Astrocyte of the spinal cord (primary cell): ENCODE data around the gene B4GALT3.

Experiments
- DNase-seq: peaks from one replicate; pipeline ENCODE4 v3.0.0; 2011; ENCODE audit warnings: low read depth, low spot score
- H3K4me3 ChIP-seq: 2 replicates; pipeline ENCODE4 v1.5.1; 2011; ENCODE audit warnings: low read depth, mild to moderate bottlenecking, low read length, moderate library complexity
- CTCF ChIP-seq: IDR thresholded peaks from 2 replicates; pipeline ENCODE4 v1.5.1; 2012; ENCODE audit warnings: low read depth, mild to moderate bottlenecking, low read length, inconsistent platforms
- in situ Hi-C: cut with HindIII; loops from 2 replicates; pipeline ENCODE4 v1.10.0; 2017; ENCODE audit warnings: low sequenced_read_pairs

Gene B4GALT3

DNA sequence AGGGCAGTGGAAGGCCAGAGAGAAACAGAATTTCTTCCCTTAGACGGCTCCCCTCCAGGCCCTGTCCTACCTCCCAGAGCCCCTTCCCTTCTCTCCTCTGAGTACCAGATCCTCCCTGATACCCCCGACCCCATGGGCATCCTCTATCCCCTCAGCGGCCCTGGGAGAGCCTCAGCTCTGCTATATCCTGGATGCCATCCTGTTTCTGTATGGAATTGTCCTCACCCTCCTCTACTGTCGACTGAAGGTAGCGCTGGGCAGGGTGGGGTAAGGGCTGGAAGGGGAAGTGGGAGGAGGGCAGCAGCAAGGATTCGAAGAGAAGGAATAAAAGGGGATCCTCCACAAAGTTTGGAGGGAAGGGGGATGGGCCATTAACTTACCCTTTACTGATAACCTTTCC is 40.5 kb upstream of the B4GALT3 start:
- no peak for DNase-seq
- in situ Hi-C loops = loop anchor here (25.0 kb wide), 1 partner anchor 144 kb away; the partner anchor contains the start of gene CFAP126
- no peak for TF ChIP-seq CTCF
- no peak overlapping the region for H3K4me3 ChIP-seq

- DNase-seq = peak; percentile 60
- H3K4me3 ChIP-seq = no peak overlapping the region
- TF ChIP-seq CTCF = no peak
- in situ Hi-C loops = loop anchor here (25.0 kb wide), 1 partner anchor 145 kb away; the partner anchor contains the start of gene CFAP126
Measured at GRCh38 chr1:161216945-161217712, 39.8 kb upstream of the B4GALT3 start.

DNA sequence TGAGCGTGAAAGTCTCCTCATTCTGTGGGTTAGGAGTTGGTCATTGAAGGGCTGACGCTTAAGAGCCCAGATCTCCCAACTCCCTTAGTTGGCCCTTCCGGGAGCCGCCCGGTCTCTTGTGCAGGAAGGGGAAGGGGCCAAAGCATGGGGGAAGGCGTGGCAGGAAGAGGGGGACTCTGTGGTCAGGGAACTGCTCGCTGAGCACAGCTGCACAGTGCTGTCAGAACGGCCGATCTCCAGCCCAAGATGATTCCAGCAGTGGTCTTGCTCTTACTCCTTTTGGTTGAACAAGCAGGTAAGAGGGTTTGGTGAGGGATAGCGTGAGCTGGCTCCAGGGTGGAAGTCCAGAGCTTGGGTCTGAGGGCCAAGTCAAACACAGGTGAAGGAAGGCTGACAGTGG is 37.8 kb upstream of the B4GALT3 start, which contains the start of gene FCER1G:
Gene FCER1G (plus strand): TSS at position 220 of the 400 bp plus-strand sequence. CDS start 27 bp downstream, at position 247.
- H3K4me3 ChIP-seq = no peak within 1 kb of the TSS
- in situ Hi-C loops = loop anchor here (25.0 kb wide), 1 partner anchor 147 kb away; the partner anchor contains the start of gene CFAP126
- no peak for DNase-seq
- no peak for TF ChIP-seq CTCF

DNA sequence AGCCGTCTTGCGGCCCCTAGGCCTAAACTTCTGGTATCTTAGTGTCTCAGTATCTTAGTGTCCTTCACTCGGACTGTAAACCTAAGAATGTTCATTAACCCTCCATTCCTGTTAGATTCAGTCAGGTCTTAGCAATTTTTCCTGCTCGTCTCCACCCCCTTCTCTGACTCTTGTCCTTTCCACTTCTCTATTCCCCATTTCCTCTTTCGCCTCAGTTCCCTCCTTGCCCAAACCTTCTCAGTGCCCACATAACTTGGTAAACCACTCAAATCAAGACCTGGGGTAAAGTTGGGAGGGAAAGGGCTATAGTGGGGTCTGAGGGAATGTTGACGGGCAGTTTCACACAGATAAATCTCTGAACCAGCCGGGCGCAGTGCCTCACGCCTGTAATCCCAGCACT is 37.1 kb upstream of the B4GALT3 start:
- in situ Hi-C loops = loop anchor here (25.0 kb wide), 1 partner anchor 148 kb away; the partner anchor contains the start of gene CFAP126
- no peak overlapping the region for H3K4me3 ChIP-seq
- no peak for TF ChIP-seq CTCF
- DNase-seq = no peak

DNA sequence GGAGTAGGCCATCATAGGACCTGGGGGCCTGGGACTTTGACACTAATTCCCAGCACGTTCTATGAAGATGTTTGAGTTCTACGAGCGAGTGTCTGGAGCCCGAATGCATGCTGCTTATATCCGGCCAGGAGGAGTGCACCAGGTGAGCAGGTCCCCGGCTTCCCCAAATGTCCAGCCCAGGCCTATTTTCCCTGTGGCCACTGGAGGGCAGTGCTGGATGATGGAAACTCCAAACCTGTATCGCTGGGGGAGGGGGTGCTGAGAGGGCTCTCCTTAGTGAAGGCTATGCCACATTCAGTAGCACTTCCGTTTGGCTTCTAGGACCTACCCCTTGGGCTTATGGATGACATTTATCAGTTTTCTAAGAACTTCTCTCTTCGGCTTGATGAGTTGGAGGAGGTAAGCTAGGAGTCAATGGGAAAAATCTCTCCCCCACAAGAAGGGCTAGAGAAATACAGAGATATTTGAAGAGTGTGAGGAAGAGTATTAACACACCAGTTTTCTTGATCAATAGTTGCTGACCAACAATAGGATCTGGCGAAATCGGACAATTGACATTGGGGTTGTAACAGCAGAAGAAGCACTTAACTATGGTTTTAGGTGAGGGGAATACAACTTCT is 32.6 kb upstream of the B4GALT3 start:
- DNase-seq = peak; percentile 62
- peak; percentile 96 for TF ChIP-seq CTCF
- in situ Hi-C loops = loop anchor here (25.0 kb wide), 1 partner anchor 152 kb away; the partner anchor contains the start of gene CFAP126
- H3K4me3 ChIP-seq = no peak overlapping the region

DNA sequence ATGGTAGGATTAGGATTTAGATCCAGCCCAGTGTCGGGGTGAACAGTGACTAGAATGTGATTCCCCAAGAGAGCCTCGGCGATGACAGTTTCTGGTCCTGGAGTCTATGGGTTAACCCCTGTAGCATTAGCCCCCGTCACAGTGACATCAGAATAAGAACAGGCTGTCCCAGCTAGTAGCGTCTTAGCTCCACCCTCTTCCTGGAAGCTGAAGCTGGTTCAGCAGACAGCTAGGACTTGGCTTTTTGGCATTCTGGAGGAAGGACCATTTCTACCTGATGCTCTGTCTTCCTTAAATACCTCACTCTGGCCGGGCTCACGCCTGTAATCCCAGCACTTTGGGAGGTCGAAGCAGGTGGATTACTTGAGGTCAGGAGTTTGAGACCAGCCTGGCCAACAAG is 29.9 kb upstream of the B4GALT3 start:
- H3K4me3 ChIP-seq = no peak overlapping the region
- in situ Hi-C loops = loop anchor here (25.0 kb wide), 1 partner anchor 155 kb away; the partner anchor contains the start of gene CFAP126
- no peak for TF ChIP-seq CTCF
- no peak for DNase-seq
